K562 (cell line): Measurements from ENCODE around the gene TPBGL. TPM values are rescaled to one million over a fixed set of nuclear protein-coding genes. Genes with fewer than 3 reads are reported as not detected.

Experiments
- ATAC-seq: fragments of 200-7000 bp; cut with Tn5 transposase; 3 replicates; pipeline ENCODE4 v1.9.1; 2020; ENCODE audit warnings: moderate library complexity
- BruUV-seq: library from RNA; stranded (reverse); fragments of 400-500 nt; replicated peaks from 2 replicates; lab custom pipeline; 2021; lab: Mats Ljungman, UMichigan
- CTCF ChIA-PET: fragments of 300-600 bp; formaldehyde crosslinking; extraction: SDS; loops from one replicate; lab custom pipeline; 2021; ENCODE audit warnings: low intra/inter-chr PET ratio; lab: Yijun Ruan, JAX
- POLR2A ChIA-PET: fragments of 300-600, 350-650 bp; sonication (Branson Sonifier 250); formaldehyde crosslinking; extraction: SDS; loops from one replicate; lab custom pipeline; 2021; ENCODE audit warnings: antibody characterized with exemption, inconsistent platforms; lab: Yijun Ruan, JAX
- DNase-seq, 4 experiments: peaks; one replicate each; pipeline versions ENCODE4 v3.0.0 to v3.0.0-alpha.2; 2011 to 2018; ENCODE audit warnings: low spot score in 3 of 4, mixed read lengths in 3 of 4; ENCODE audit errors: extremely low read depth in 1 of 4
- FAIRE-seq: peaks from 2 replicates; lab custom pipeline; 2011; peaks lifted over from hg19 to GRCh38; lab: Jason Lieb, UNC
- H2AFZ ChIP-seq: 2 replicates; pipeline ENCODE4 v1.6.0; 2011; ENCODE audit warnings: low read depth, low read length, control low read depth, inconsistent platforms
- H3K27ac ChIP-seq: fragments of 200-600 bp; 3 replicates; pipeline ENCODE4 v1.8.0; 2011; ENCODE audit warnings: low read depth, mild to moderate bottlenecking, control low read depth, inconsistent platforms, low read length, moderate library complexity, mixed read lengths; ENCODE audit errors: extremely low read depth
- H3K27me3 ChIP-seq, 2 experiments: fragments of 300-600 bp in 1 of 2; 2 replicates in 1 of 2; 3 replicates in 1 of 2; pipeline versions ENCODE4 v1.6.0 to v1.8.0; 2011; ENCODE audit warnings: inconsistent platforms in 2 of 2, low read length in 2 of 2, mild to moderate bottlenecking in 1 of 2, mixed read lengths in 1 of 2, moderate library complexity in 1 of 2; ENCODE audit not compliant: control insufficient read depth in 2 of 2, insufficient read depth in 2 of 2
- H3K36me3 ChIP-seq: fragments of 300-600 bp; 3 replicates; pipeline ENCODE4 v1.8.0; 2011; ENCODE audit warnings: mild to moderate bottlenecking, low read length, inconsistent platforms; ENCODE audit not compliant: control insufficient read depth, insufficient read depth
- H3K4me1 ChIP-seq, 2 experiments: fragments of 200-600 bp in 1 of 2; replicated peaks in 1 of 2; 2 replicates in 1 of 2; 3 replicates in 1 of 2; pipeline versions ENCODE4 v1.5.1 to v1.8.0; 2011; ENCODE audit warnings: inconsistent platforms in 2 of 2, low read length in 2 of 2, mild to moderate bottlenecking in 1 of 2, mixed read lengths in 1 of 2, moderate library complexity in 1 of 2; ENCODE audit not compliant: control insufficient read depth in 2 of 2, insufficient read depth in 2 of 2
- H3K4me2 ChIP-seq: 2 replicates; pipeline ENCODE4 v1.6.1; 2011; ENCODE audit warnings: low read length, control low read depth, inconsistent platforms, mixed read lengths; ENCODE audit not compliant: insufficient read depth
- H3K4me3 ChIP-seq: fragments of 200-600 bp; sonication (generic), shearing (Covaris generic); 2 replicates; pipeline ENCODE4 v1.5.1; 2016; ENCODE audit warnings: control low read depth, inconsistent platforms
- H3K79me2 ChIP-seq: fragments of 200-600 bp; 3 replicates; pipeline ENCODE4 v1.8.0; 2011; ENCODE audit warnings: low read length, inconsistent platforms; ENCODE audit not compliant: control insufficient read depth, insufficient read depth
- H3K9ac ChIP-seq, 2 experiments: 2 replicates each; pipeline versions ENCODE4 v1.6.0 to v1.6.1; 2011; ENCODE audit warnings: low read depth in 2 of 2, low read length in 2 of 2, control low read depth in 1 of 2, inconsistent platforms in 1 of 2, mild to moderate bottlenecking in 1 of 2, mixed read lengths in 1 of 2; ENCODE audit not compliant: insufficient read depth in 1 of 2
- H3K9me1 ChIP-seq: one replicate; pipeline ENCODE4 v1.6.0; 2011; ENCODE audit warnings: inconsistent platforms, mild to moderate bottlenecking, low read length, moderate library complexity; ENCODE audit not compliant: control insufficient read depth, insufficient read depth
- H3K9me3 ChIP-seq: replicated peaks from 2 replicates; pipeline ENCODE4 v1.5.1; 2011; ENCODE audit warnings: low read depth, low read length, inconsistent platforms; ENCODE audit not compliant: control insufficient read depth, insufficient read depth
- H4K20me1 ChIP-seq: replicated peaks from 2 replicates; pipeline ENCODE4 v1.6.1; 2011; ENCODE audit warnings: low read length, inconsistent platforms, mixed read lengths; ENCODE audit not compliant: control insufficient read depth, insufficient read depth
- PHF21A ChIP-seq: fragments of 450-650 bp; IDR thresholded peaks from 2 replicates; pipeline ENCODE4 v1.6.1; 2017; ENCODE audit warnings: low read depth, borderline replicate concordance
- POLR2H ChIP-seq: IDR thresholded peaks from 2 replicates; pipeline ENCODE4 v1.6.1; 2016; ENCODE audit warnings: missing genetic modification characterization, low read depth, mild to moderate bottlenecking, control low read depth, missing compliant biosample characterization, moderate library complexity
- RBM25 ChIP-seq: fragments of 200-400 bp; formaldehyde crosslinking; IDR thresholded peaks from 2 replicates; pipeline ENCODE4 v1.6.1; 2018; ENCODE audit warnings: low read length, low read depth, moderate library complexity; ENCODE audit not compliant: severe bottlenecking
- ZBED1 ChIP-seq: IDR thresholded peaks from 2 replicates; pipeline ENCODE4 v1.6.1; 2014
- WGBS: fragments of 100-300 bp; shearing (Covaris generic); methylation state at CpG from one replicate; pipeline ENCODE4 v1.1.6; 2016; ENCODE audit warnings: low coverage, mixed read lengths; ENCODE audit not compliant: insufficient coverage; ENCODE audit errors: missing lambda C conversion rate; 5-methylcytosine and 5-hydroxymethylcytosine counted together
- in situ Hi-C: fragments of 300-500 bp; cut with MboI; formaldehyde crosslinking; loops from 4 replicates; pipeline ENCODE4 v1.15.0; 2018; ENCODE audit warnings: inconsistent platforms, mixed read lengths
- intact Hi-C: fragments of 100-400 bp; cut with micrococcal nuclease; formaldehyde crosslinking; loops from 2 replicates; pipeline ENCODE4 v1.14.2; 2022
- polyA plus RNA-seq, 8 experiments: library from polyadenylated mRNA; depleted of rRNA in 4 of 8; stranded (reverse) in 5 of 8; unstranded in 3 of 8; fragments of >200 nt; fragmentation: Nextera tagmentation in 2 of 8; fragmentation: Illumina TruSeq in 1 of 8; extraction: Ambion mirVana in 2 of 8; extraction: Trizol in 1 of 8; gene quantifications; 2 replicates each; pipeline versions ENCODE4 v1.2.1 to v1.2.3, GENCODE V29; 2011 to 2014; ENCODE audit warnings: inconsistent platforms in 1 of 8, missing spikeins in 1 of 8
- total RNA-seq, 7 experiments: library from RNA; depleted of rRNA in 6 of 7; stranded (reverse); fragments of >200 nt in 6 of 7; fragmentation: Illumina TruSeq in 2 of 7; extraction: Trizol in 2 of 7; gene quantifications; 2 replicates each; pipeline versions ENCODE4 v1.2.1 to v1.2.3, GENCODE V29; 2011 to 2021; ENCODE audit warnings: low replicate concordance in 1 of 7
- TF ChIP-seq, protein P1 (sequence below): fragments of 450-650 bp; IDR thresholded peaks from 2 replicates; pipeline ENCODE4 v1.6.1; 2014; ENCODE audit warnings: low read depth, mild to moderate bottlenecking, moderate library complexity, borderline replicate concordance
- TF ChIP-seq, protein P2 (sequence below): fragments of 450-650 bp; IDR thresholded peaks from 2 replicates; pipeline ENCODE4 v1.6.1; 2017; ENCODE audit warnings: antibody characterized with exemption, mild to moderate bottlenecking

The TPBGL gene
- total and polyA plus RNA-seq, 9 of the 15 experiments (the other 6 are each of a cell fraction or from before 2014, with no cell fraction given) = 0.04 to 0.11 (median 0.06) TPM; not detected in 6

DNA sequence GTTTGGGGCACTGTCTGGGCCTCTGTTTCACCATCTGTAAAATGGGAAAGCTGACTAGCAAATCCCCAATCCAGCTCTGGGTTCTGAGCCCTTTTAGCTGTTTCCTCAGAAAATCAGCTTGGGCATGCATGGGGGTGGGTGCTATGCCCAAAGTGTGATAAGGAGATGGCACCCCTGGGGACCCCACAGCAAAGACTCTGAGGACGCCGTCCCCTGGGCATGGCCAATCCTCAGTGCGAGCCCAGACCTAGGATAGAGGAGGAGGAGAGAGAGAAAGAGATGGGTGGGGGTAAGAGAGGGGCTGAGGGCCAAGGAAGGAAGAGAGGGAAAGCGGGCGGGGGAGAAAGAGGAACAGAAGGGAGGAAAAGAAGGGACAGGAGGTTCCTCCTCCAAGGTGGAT is 31.8 kb downstream of the TPBGL start:
- POLR2A ChIA-PET = interaction anchor here (0.7 kb wide), 1 partner anchor 725 kb away, joined by 3 read pairs; no protein-coding TSS in a partner anchor
- Histone ChIP-seq H3K9me1 (peaks cover 1% of the 10 kb centered on the region), H4K20me1 (no peaks in the 10 kb centered on the region), H2AFZ (no peak overlapping the region), H3K9ac (no peak overlapping the region; a peak in 1 of 4 replicates), H3K4me3 (no peak overlapping the region), H3K9me3 (no peaks in the 10 kb centered on the region), H3K4me2 (no peak overlapping the region), H3K27me3 (no peaks in the 10 kb centered on the region), H3K4me1 (peaks cover 0 to 6% of the 10 kb centered on the region in 2 experiments; a peak in 2 of 5 replicates), H3K36me3 (peaks cover 55% of the 10 kb centered on the region), H3K27ac (no peak overlapping the region), H3K79me2 (no peaks in the 10 kb centered on the region)
- 74% methylated on average over 3 of the region's 5 CpGs for WGBS
- CTCF ChIA-PET = no interaction called here
- in situ Hi-C loops (no loop called here), intact Hi-C loops (no loop called here)
- TF ChIP-seq POLR2H (no peak), ZBED1 (no peak), PHF21A (no peak), RBM25 (peak; percentile 7)
- TF ChIP-seq, protein P1, sequence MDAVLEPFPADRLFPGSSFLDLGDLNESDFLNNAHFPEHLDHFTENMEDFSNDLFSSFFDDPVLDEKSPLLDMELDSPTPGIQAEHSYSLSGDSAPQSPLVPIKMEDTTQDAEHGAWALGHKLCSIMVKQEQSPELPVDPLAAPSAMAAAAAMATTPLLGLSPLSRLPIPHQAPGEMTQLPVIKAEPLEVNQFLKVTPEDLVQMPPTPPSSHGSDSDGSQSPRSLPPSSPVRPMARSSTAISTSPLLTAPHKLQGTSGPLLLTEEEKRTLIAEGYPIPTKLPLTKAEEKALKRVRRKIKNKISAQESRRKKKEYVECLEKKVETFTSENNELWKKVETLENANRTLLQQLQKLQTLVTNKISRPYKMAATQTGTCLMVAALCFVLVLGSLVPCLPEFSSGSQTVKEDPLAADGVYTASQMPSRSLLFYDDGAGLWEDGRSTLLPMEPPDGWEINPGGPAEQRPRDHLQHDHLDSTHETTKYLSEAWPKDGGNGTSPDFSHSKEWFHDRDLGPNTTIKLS = no peak
- TF ChIP-seq, protein P2, sequence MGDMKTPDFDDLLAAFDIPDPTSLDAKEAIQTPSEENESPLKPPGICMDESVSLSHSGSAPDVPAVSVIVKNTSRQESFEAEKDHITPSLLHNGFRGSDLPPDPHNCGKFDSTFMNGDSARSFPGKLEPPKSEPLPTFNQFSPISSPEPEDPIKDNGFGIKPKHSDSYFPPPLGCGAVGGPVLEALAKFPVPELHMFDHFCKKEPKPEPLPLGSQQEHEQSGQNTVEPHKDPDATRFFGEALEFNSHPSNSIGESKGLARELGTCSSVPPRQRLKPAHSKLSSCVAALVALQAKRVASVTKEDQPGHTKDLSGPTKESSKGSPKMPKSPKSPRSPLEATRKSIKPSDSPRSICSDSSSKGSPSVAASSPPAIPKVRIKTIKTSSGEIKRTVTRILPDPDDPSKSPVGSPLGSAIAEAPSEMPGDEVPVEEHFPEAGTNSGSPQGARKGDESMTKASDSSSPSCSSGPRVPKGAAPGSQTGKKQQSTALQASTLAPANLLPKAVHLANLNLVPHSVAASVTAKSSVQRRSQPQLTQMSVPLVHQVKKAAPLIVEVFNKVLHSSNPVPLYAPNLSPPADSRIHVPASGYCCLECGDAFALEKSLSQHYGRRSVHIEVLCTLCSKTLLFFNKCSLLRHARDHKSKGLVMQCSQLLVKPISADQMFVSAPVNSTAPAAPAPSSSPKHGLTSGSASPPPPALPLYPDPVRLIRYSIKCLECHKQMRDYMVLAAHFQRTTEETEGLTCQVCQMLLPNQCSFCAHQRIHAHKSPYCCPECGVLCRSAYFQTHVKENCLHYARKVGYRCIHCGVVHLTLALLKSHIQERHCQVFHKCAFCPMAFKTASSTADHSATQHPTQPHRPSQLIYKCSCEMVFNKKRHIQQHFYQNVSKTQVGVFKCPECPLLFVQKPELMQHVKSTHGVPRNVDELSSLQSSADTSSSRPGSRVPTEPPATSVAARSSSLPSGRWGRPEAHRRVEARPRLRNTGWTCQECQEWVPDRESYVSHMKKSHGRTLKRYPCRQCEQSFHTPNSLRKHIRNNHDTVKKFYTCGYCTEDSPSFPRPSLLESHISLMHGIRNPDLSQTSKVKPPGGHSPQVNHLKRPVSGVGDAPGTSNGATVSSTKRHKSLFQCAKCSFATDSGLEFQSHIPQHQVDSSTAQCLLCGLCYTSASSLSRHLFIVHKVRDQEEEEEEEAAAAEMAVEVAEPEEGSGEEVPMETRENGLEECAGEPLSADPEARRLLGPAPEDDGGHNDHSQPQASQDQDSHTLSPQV = no peak
- no peak for ATAC-seq
- BruUV-seq = no TSS peak
- no peak for DNase-seq
- FAIRE-seq = no peak
